Natural killer cell (primary cell): ENCODE results near the gene ETV3. TPM values are rescaled to one million over a fixed set of nuclear protein-coding genes. Genes with fewer than 3 reads are reported as not detected.

Experiments used
- ATAC-seq, 3 donors: fragments of 150-1000 bp in 2 of 3; fragments of 200-7000 bp in 1 of 3; cut with Tn5 transposase; 1 replicate in 1 of 3; 2 replicates in 2 of 3; pipeline ENCODE4 v1.10.0; 2021; ENCODE audit warnings: mild to moderate bottlenecking in 2 of 3, moderate library complexity in 2 of 3
- DNase-seq, 2 donors: peaks; one replicate each; pipeline versions ENCODE4 v3.0.0 to v3.0.0-alpha.2; 2013 to 2021; ENCODE audit warnings: mixed read lengths in 1 of 2
- H3K27ac ChIP-seq: one replicate; pipeline ENCODE4 v1.5.1; 2013; ENCODE audit warnings: mild to moderate bottlenecking, low read length
- H3K27me3 ChIP-seq: one replicate; pipeline ENCODE4 v1.6.1; 2013; ENCODE audit warnings: low read length; ENCODE audit not compliant: control insufficient read depth, insufficient read depth
- H3K36me3 ChIP-seq: one replicate; pipeline ENCODE4 v1.6.1; 2013; ENCODE audit warnings: low read length; ENCODE audit not compliant: control insufficient read depth, insufficient read depth
- H3K4me1 ChIP-seq: one replicate; pipeline ENCODE4 v1.6.1; 2013; ENCODE audit warnings: low read length; ENCODE audit not compliant: control insufficient read depth, insufficient read depth
- H3K4me3 ChIP-seq: one replicate; pipeline ENCODE4 v1.5.1; 2013; ENCODE audit warnings: low read length
- H3K9me3 ChIP-seq: one replicate; pipeline ENCODE4 v1.6.1; 2013; ENCODE audit warnings: low read length; ENCODE audit not compliant: control insufficient read depth, insufficient read depth
- H3K27ac Mint-ChIP-seq, 2 donors: one replicate each; pipeline ENCODE4 v1.8.0; 2022; ENCODE audit warnings: mild to moderate bottlenecking in 2 of 2, mixed read lengths in 2 of 2, moderate library complexity in 1 of 2
- H3K27me3 Mint-ChIP-seq, 2 donors: one replicate each; pipeline ENCODE4 v1.8.0; 2022; ENCODE audit warnings: low read depth in 2 of 2, mixed read lengths in 2 of 2
- H3K36me3 Mint-ChIP-seq: one replicate; pipeline ENCODE4 v1.8.0; 2022; ENCODE audit warnings: mixed read lengths
- H3K4me1 Mint-ChIP-seq, 2 donors: one replicate each; pipeline ENCODE4 v1.8.0; 2022; ENCODE audit warnings: mixed read lengths in 2 of 2
- H3K4me3 Mint-ChIP-seq: one replicate; pipeline ENCODE4 v1.8.0; 2022; ENCODE audit warnings: mild to moderate bottlenecking, moderate library complexity, mixed read lengths
- H3K9me3 Mint-ChIP-seq, 2 donors: one replicate each; pipeline ENCODE4 v1.8.0; 2022; ENCODE audit warnings: mixed read lengths in 2 of 2
- CTCF ChIP-seq: fragments of 200-600 bp; IDR thresholded peaks from one replicate; pipeline ENCODE4 v1.8.0; 2022; ENCODE audit warnings: antibody characterized with exemption
- WGBS: methylation state at CpG from one replicate; pipeline ENCODE4 v1.1.7; 2013; ENCODE audit warnings: missing lambda C conversion rate; ENCODE audit not compliant: insufficient coverage; 5-methylcytosine and 5-hydroxymethylcytosine counted together
- intact Hi-C: fragments of 100-400 bp; cut with micrococcal nuclease; formaldehyde crosslinking; loops from one replicate; pipeline ENCODE4 v1.14.2; 2022
- total RNA-seq, 4 donors: library from RNA; stranded (reverse); fragments of 120-200 nt in 1 of 4; gene quantifications; one replicate each; pipeline versions ENCODE4 v1.2.3 to v1.2.4, GENCODE V29; 2013 to 2022

ETV3 gene
- total RNA-seq, 3 donors from 2014 or later (not counting 1 experiment from before 2014, with no cell fraction given) = 58.3 to 101 (median 76.6) TPM

GRCh38 chr1:157107702-157108101, 30.5 kb downstream of the ETV3 start:
- H3K27me3 Mint-ChIP-seq = peaks cover 30 to 35% of the 10 kb centered on the region in 2 donors
- Histone ChIP-seq H3K27ac (no peak overlapping the region), H3K36me3 (no peaks in the 10 kb centered on the region), H3K27me3 (peaks cover 14% of the 10 kb centered on the region), H3K4me3 (no peak overlapping the region), H3K4me1 (peaks cover 14% of the 10 kb centered on the region), H3K9me3 (no peaks in the 10 kb centered on the region)
- intact Hi-C loops = no loop called here
- H3K4me1 Mint-ChIP-seq = no peaks in the 10 kb centered on the region
- H3K27ac Mint-ChIP-seq = no peak overlapping the region
- ATAC-seq = no peak
- WGBS = 66% methylated on average over 18 of the region's 19 CpGs
- no peak for DNase-seq
- no peak overlapping the region for H3K4me3 Mint-ChIP-seq
- TF ChIP-seq CTCF = no peak
- H3K9me3 Mint-ChIP-seq = no peaks in the 10 kb centered on the region
- no peaks in the 10 kb centered on the region for H3K36me3 Mint-ChIP-seq

GRCh38 chr1:157106813-157107189, 31.4 kb downstream of the ETV3 start:
- Histone ChIP-seq H3K27ac (no peak overlapping the region), H3K4me3 (no peak overlapping the region), H3K9me3 (no peaks in the 10 kb centered on the region), H3K27me3 (peaks cover 14% of the 10 kb centered on the region), H3K36me3 (no peaks in the 10 kb centered on the region), H3K4me1 (peaks cover 14% of the 10 kb centered on the region)
- no peak for DNase-seq
- H3K27me3 Mint-ChIP-seq = peaks cover 26 to 27% of the 10 kb centered on the region in 2 donors
- H3K4me3 Mint-ChIP-seq = no peak overlapping the region
- H3K27ac Mint-ChIP-seq = no peak overlapping the region
- no peak for ATAC-seq
- intact Hi-C loops = no loop called here
- no peak for TF ChIP-seq CTCF
- WGBS = 83% methylated on average over 4 of the region's 6 CpGs
- no peaks in the 10 kb centered on the region for H3K36me3 Mint-ChIP-seq
- no peaks in the 10 kb centered on the region for H3K9me3 Mint-ChIP-seq
- no peaks in the 10 kb centered on the region for H3K4me1 Mint-ChIP-seq

GRCh38 chr1:157105988-157106812, 32.0 kb downstream of the ETV3 start:
- Mint-ChIP-seq H3K4me3 (no peak overlapping the region), H3K36me3 (no peaks in the 10 kb centered on the region), H3K27me3 (peaks cover 26 to 27% of the 10 kb centered on the region in 2 donors), H3K9me3 (no peaks in the 10 kb centered on the region), H3K27ac (no peak overlapping the region), H3K4me1 (no peaks in the 10 kb centered on the region)
- no peaks in the 10 kb centered on the region for H3K36me3 ChIP-seq
- peak in 1 of 2 donors; percentile 21 for DNase-seq
- TF ChIP-seq CTCF = no peak
- intact Hi-C loops = no loop called here
- H3K27ac ChIP-seq = no peak overlapping the region
- 28% methylated on average over 6 of the region's 6 CpGs for WGBS
- peak in 2 of 3 donors; percentile 40 to 48 for ATAC-seq
- H3K4me1 ChIP-seq = peaks cover 14% of the 10 kb centered on the region
- peaks cover 14% of the 10 kb centered on the region for H3K27me3 ChIP-seq
- H3K9me3 ChIP-seq = no peaks in the 10 kb centered on the region
- H3K4me3 ChIP-seq = no peak overlapping the region
